ENCODE measurements around the gene HDDC3. TPM values are rescaled to one million over a fixed set of nuclear protein-coding genes. Genes with fewer than 3 reads are reported as not detected.

The HDDC3 gene
- polyA plus RNA-seq, 3 donors, result 11.6 to 19.7 (median 14.8) TPM

DNA sequence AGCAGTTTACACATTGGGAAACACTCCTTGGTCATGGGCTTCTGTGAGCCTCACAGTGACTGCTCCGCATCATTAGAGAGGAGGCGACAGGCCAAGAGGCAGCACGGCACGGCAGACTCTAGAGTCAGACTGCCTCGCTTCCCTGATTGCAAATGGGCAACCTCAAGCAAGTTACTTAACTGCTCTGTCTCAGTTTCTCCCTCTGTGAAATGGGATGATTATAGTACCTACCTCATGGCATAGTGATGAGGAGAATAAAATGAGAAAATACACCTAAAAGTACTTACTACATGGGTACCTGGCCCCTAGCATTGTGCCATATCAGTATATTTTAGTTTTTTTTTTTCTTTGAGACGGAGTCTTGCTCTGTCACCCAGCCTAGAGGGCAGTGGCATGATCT lies 18.3 kb upstream of the HDDC3 start:
- no peak overlapping the region for H3K4me3 ChIP-seq (replicated peaks in 1 of 3; ENCODE audit: low read depth in 2 of 3, low read length in 3 of 3)
- peaks cover 0 to 2% (median 0%) of the 10 kb centered on the region in 7 donors for H3K9me3 Mint-ChIP-seq
- no peak overlapping the region for H3K9ac ChIP-seq (ENCODE audit: insufficient read depth, low read length, poor library complexity, severe bottlenecking)
- peaks cover 62 to 77% of the 10 kb centered on the region in 2 donors for H3K36me3 Mint-ChIP-seq
- peaks cover 6% of the 10 kb centered on the region for H3K79me2 ChIP-seq (ENCODE audit: insufficient read depth, low read length)
- H4K20me1 ChIP-seq (ENCODE audit: insufficient read depth, low read length), result peaks cover 6% of the 10 kb centered on the region
- H3K4me1 Mint-ChIP-seq, result peaks cover 16% of the 10 kb centered on the region
- TF ChIP-seq, protein P1, sequence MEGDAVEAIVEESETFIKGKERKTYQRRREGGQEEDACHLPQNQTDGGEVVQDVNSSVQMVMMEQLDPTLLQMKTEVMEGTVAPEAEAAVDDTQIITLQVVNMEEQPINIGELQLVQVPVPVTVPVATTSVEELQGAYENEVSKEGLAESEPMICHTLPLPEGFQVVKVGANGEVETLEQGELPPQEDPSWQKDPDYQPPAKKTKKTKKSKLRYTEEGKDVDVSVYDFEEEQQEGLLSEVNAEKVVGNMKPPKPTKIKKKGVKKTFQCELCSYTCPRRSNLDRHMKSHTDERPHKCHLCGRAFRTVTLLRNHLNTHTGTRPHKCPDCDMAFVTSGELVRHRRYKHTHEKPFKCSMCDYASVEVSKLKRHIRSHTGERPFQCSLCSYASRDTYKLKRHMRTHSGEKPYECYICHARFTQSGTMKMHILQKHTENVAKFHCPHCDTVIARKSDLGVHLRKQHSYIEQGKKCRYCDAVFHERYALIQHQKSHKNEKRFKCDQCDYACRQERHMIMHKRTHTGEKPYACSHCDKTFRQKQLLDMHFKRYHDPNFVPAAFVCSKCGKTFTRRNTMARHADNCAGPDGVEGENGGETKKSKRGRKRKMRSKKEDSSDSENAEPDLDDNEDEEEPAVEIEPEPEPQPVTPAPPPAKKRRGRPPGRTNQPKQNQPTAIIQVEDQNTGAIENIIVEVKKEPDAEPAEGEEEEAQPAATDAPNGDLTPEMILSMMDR (IDR thresholded peaks at IDR 0.05), result no peak
- no peak overlapping the region for H3K4me3 Mint-ChIP-seq
- no peak overlapping the region for H2AFZ ChIP-seq (ENCODE audit: insufficient read depth, low read depth, low read length, poor library complexity, severe bottlenecking)
- WGBS (ENCODE audit: insufficient coverage), result 100% methylated on average over 3 of the region's 6 CpGs
- H3K27ac ChIP-seq (ENCODE audit: low read depth in 1 of 2, low read length in 2 of 2), result no peak overlapping the region
- no peak overlapping the region for H3K4me2 ChIP-seq (replicated peaks; ENCODE audit: extremely low read depth, low read length, poor library complexity, severe bottlenecking)
- H3K36me3 ChIP-seq (replicated peaks in 1 of 2; ENCODE audit: control insufficient read depth in 1 of 2, insufficient read depth in 2 of 2, low read length in 2 of 2), result peaks cover 61 to 78% of the 10 kb centered on the region in 2 donors
- intact Hi-C loops (cut with micrococcal nuclease), result loop anchor here in 1 of 2 donors (10.0 kb wide), 2 partner anchors 74 to 324 kb away; partner anchors contain the start of gene VPS33B
- no peaks in the 10 kb centered on the region for H3K27me3 Mint-ChIP-seq (ENCODE audit: low read depth in 3 of 3)
- no peak overlapping the region for H3K27ac Mint-ChIP-seq
- H3K9me3 ChIP-seq (replicated peaks in 1 of 2; ENCODE audit: control insufficient read depth in 1 of 2, insufficient read depth in 1 of 2, low read length in 2 of 2), result no peaks in the 10 kb centered on the region
- no peak for DNase-seq
- no peaks in the 10 kb centered on the region for H3K27me3 ChIP-seq (ENCODE audit: control insufficient read depth in 2 of 2, insufficient read depth in 2 of 2, low read length in 2 of 2)
- H3K4me1 ChIP-seq (ENCODE audit: control insufficient read depth in 1 of 2, insufficient read depth in 2 of 2, low read length in 2 of 2), result peaks cover 17 to 28% of the 10 kb centered on the region in 2 donors

DNA sequence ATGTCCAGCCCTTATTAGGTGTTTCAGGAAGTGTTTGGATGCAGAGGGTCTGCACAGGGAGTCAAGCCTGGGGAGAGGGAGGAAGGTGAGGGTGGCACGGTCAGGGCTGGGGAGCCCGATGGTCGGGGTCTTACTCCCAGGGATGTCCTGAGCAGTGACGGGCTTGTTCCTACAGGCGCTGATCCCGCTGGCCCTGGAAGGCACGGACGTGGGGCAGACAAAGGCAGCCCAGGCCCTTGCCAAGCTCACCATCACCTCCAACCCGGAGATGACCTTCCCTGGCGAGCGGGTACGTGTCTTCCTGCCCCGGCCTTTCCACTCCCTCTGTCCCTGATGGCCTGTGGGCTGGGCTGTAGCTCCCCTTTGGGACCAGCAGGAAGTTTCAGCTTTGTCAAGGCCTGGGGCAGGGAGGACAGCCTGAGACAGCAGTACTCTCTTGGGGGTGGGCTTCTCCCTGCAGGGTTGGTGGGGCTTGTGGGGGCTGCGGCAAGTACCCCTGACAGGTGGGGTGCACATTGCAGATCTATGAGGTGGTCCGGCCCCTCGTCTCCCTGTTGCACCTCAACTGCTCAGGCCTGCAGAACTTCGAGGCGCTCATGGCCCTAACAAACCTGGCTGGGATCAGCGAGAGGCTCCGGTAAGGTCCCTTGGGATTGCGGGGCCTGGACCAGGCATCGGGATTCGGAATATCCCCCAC lies 17.8 kb upstream of the HDDC3 start:
- no peaks in the 10 kb centered on the region for H3K27me3 Mint-ChIP-seq (ENCODE audit: low read depth in 3 of 3)
- peaks cover 61 to 81% of the 10 kb centered on the region in 2 donors for H3K36me3 ChIP-seq (replicated peaks in 1 of 2; ENCODE audit: control insufficient read depth in 1 of 2, insufficient read depth in 2 of 2, low read length in 2 of 2)

More for the DNA sequence above, 17.8 kb upstream of the HDDC3 start:
- Histone ChIP-seq H3K27ac (ENCODE audit: low read depth in 1 of 2, low read length in 2 of 2) (no peak overlapping the region), H3K4me1 (ENCODE audit: control insufficient read depth in 1 of 2, insufficient read depth in 2 of 2, low read length in 2 of 2) (peaks cover 11 to 22% of the 10 kb centered on the region in 2 donors), H3K4me3 (replicated peaks in 1 of 3; ENCODE audit: low read depth in 2 of 3, low read length in 3 of 3) (no peak overlapping the region), H4K20me1 (ENCODE audit: insufficient read depth, low read length) (peaks cover under 1% of the 10 kb centered on the region), H2AFZ (ENCODE audit: insufficient read depth, low read depth, low read length, poor library complexity, severe bottlenecking) (no peak overlapping the region), H3K27me3 (ENCODE audit: control insufficient read depth in 2 of 2, insufficient read depth in 2 of 2, low read length in 2 of 2) (no peaks in the 10 kb centered on the region), H3K4me2 (replicated peaks; ENCODE audit: extremely low read depth, low read length, poor library complexity, severe bottlenecking) (peak overlapping the region; percentile 30), H3K79me2 (ENCODE audit: insufficient read depth, low read length) (peaks cover under 1% of the 10 kb centered on the region), H3K9ac (ENCODE audit: insufficient read depth, low read length, poor library complexity, severe bottlenecking) (no peak overlapping the region), H3K9me3 (replicated peaks in 1 of 2; ENCODE audit: control insufficient read depth in 1 of 2, insufficient read depth in 1 of 2, low read length in 2 of 2) (no peaks in the 10 kb centered on the region)
- intact Hi-C loops (cut with micrococcal nuclease), result loop anchor here in 1 of 2 donors (10.0 kb wide), 2 partner anchors 75 to 325 kb away; partner anchors contain the start of gene VPS33B
- Mint-ChIP-seq H3K27ac (peak overlapping the region in 3 of 7 donors; percentile 60 to 70 (median 63)), H3K4me3 (no peak overlapping the region), H3K36me3 (peaks cover 67 to 82% of the 10 kb centered on the region in 2 donors), H3K4me1 (peaks cover 10% of the 10 kb centered on the region), H3K9me3 (peaks cover 0 to 4% (median 0%) of the 10 kb centered on the region in 7 donors)
- 97% methylated on average over 13 of the region's 23 CpGs for WGBS (ENCODE audit: insufficient coverage)
- TF ChIP-seq, protein P1 (IDR thresholded peaks at IDR 0.05), result no peak
- DNase-seq, result no peak
